HG03039 (cell line): ENCODE results near the gene COL9A3.

Source experiments
- ATAC-seq: cut with Tn5 transposase; IDR thresholded peaks from one replicate; pipeline ENCODE4 v1.9.1; 2021; ENCODE audit warnings: mild to moderate bottlenecking, moderate library complexity; ENCODE audit not compliant: unreplicated experiment

COL9A3 gene

DNA sequence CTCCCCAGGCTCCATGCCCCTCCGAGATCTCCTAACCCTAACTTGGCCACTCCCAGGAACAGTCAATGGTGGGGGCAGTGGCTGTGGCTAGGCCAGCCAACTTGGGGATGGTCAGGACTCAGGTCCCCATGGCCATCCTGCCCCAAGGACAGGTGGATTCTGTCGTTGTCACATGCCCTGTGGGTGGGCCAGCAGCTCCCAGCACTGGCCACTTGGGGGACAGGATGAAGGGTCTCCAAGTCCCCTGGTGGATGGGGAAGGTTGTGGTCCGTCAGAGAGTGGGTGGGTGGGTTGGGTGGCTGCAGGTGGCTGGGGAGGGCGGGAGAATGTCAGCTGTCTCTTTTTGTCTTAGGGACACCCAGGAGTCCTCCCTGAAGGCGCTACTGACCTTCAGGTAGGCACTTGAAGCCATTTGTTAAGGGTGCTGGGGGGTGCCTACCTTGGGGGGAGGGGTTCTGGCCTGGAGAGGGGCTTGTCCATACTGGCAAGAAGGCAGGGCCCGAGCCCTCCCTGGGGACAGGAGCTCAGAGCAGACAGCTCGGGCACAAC, 5.5 kb downstream of the COL9A3 start:
- ATAC-seq: no peak

DNA sequence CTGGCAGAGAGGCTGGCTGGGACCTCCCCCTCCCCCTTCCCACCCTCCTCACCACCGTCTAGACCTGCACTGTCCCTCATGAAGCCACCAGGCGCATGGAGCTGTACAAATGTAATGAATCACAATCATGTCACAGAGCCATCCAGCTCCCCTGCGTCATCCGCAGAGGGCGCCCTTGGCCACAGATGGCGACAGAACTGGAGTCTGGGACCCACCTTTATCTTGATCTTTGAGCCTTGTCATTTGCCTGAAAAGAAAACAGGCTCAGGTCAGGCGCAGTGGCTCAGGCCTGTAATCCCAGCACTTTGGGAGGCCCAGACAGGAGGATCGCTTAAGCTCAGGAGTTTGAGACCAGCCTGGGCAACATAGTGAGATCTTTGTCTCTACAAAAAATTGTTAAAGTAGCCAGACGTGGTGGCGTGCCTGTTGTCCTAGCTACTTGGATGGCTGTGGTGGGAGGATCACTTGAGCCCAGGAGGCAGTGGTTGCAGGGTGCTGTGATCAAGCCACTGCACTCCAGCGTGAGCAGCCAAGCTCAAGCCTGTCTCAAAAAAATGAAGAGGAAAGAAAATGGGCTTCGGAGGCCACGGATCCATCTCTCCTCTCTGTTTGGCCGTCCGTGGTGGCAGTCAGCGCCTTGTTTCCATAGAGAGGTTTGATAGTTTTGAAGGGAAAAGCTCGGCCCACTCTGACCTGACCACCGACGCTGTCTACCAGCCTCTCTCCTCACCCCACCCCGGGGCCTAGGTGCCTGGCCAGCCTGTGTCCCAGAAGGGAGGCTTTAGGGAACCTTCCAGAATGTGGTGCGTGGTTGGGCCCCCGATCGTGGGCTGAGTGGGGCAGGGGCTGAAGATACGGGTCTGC, 6.2 kb downstream of the COL9A3 start:
- ATAC-seq: no peak

DNA sequence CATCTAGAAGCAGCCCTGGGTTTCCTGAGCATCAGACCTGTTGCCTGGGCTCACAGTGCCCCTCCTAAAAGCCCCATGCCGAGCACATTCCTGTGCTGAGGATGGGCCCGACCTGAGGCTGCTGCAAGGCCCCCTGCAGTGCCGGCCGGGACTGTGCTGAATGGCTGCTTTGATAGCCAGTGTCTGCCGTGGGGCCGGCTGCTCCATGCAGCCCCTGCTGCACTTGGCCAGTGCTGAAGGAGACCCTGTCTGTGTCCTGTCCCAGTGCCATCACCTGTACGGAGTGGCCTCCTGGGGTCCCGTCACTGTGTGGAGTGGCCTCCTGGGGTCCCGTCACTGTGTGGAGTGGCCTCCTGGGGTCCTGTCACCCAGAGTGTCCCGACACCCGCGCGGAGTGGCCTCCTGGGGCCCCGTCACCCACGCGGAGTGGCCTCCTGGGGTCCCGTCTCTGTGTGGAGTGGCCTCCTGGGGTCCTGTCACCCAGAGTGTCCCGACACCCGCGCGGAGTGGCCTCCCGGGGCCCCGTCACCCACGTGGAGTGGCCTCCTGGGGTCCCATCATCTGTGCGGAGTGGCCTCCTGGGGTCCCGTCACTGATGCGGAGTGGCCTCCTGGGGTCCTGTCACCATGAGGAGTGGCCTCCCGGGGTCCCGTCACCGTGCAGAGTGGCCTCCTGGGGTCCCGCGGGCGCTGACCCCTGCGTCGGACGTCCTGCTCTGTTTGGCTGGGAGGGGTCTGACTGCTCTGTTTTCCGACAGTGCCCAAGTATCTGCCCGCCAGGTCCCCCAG, 7.0 kb downstream of the COL9A3 start:
- ATAC-seq: no peak

DNA sequence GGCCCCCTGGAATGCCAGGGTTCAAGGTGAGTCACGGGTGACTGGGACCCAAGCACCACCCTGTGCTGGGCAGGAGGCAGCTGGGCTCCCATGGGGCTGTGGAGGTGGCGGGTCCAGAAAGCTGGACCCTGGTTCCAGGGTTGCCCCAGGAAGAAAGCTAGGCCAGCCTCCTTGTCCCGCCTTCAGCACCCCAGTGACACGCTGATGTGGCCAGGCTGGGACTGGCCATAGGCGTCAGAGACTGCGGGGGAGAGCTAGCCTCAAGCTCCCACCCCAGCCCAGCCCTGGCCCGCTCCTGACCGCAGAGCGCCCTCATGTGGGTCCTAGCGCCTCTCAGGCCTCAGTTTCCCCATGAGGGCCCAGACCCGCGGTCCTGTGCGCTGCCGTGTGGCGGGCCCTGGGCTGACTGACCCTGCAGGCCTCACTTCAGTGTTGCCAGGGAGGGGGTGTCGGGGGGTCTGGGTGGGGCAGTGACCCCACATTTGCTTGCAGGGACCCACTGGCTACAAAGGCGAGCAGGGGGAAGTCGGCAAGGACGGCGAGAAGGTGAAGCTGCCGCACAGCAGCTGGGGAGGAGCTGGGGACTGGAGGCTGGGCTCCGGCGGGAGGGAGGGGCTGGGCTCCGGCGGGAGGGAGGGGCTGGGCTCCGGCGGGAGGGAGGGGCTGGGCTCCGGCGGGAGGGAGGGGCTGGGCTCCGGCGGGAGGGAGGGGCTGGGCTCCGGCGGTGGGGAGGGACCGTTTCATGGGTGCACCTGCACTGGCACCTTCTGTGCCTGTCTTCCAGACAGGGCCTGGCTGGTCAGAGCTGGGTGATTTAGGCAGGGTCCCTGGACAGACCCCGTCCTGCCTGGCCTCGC, 7.9 kb downstream of the COL9A3 start:
- no peak for ATAC-seq

DNA sequence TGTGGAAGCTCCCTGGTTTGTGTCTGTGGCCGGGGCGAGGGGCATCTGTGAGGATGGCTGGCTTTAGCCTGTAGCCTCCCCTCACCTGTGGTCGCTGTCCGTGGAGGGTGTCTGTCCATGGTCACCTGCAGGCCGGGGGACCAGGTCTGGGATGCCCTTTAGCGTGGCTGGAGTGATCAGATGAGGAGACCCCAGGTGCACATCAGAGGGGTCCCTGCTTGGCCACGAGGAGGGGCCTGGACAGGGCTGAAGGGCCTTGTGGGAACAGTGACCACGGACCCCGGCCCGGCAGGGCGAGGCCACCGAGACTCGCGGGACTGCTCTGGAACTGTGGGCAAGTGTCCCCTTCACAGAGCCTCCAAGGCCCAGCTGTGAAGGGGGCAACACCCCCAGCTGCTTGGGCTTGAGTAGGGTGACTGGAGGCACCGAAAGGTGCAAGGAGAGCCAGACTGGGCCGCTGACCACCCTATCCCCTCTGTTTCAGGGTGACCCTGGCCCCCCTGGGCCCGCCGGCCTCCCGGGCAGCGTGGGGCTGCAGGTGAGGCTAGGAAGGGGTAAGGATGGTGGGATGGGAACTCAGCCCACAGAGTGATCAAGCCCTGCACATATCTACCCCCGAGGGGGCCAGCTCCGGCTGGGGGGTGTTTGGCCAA, 8.6 kb downstream of the COL9A3 start:
- no peak for ATAC-seq

DNA sequence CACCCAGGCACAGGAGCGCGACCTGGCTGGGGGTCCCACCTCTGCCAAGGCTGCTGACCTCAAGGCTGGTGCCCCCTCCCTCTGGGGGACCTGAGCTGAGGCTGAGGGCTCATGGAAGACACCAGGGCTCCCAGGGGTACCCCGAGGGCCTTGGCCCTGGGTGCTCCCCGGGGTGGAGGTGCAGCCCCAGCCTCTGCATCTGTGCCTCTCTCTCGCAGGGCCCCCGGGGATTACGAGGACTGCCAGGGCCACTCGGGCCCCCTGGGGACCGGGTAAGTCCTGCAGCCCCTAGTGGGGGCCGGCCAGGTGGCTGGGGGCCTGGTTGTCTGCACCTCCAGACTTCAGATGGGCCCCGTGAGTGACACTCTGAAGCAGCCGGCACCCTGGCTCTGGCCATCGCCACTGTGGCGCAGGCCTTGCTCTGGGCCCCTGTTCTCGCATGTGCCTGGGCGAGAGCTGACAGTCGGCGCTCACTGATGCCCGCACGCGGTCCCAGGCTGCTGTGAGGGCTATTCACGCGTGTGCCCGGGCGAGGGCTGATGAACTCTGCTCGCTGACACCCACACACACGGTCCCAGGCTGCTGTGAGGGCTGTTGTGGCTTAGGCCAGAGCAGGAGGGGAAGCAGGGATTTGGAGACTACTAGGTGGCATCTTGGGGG, 9.3 kb downstream of the COL9A3 start:
- no peak for ATAC-seq

DNA sequence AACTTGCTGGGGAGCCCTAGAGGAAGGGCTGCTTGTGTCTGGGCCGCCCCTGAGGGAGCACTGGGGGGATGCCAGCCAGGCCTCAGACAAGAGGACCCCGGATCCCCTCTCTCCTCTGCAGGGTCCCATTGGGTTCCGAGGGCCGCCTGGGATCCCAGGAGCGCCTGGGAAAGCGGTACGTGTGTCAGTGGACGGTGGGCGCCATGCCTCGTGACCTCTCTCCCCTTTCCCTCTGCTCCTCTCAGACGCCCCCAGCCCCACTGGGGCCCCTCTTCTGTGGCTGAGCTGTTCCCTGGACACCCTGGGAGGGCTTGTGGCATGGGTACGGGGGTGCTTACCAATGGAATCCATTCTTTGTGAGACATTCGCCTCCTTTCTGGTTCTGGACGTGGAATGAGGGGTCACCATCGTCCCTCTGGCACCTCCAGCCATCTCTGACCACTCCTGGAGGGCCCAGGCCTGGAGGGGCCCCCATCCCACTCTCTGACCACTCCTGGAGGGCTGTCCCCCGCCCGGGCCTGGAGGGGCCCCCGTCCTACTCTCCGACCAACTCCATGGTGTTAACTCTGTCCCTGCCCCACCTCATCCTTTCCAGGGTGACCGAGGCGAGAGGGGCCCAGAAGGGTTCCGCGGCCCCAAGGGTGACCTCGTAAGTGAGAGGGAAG, 9.9 kb downstream of the COL9A3 start:
- ATAC-seq: no peak

DNA sequence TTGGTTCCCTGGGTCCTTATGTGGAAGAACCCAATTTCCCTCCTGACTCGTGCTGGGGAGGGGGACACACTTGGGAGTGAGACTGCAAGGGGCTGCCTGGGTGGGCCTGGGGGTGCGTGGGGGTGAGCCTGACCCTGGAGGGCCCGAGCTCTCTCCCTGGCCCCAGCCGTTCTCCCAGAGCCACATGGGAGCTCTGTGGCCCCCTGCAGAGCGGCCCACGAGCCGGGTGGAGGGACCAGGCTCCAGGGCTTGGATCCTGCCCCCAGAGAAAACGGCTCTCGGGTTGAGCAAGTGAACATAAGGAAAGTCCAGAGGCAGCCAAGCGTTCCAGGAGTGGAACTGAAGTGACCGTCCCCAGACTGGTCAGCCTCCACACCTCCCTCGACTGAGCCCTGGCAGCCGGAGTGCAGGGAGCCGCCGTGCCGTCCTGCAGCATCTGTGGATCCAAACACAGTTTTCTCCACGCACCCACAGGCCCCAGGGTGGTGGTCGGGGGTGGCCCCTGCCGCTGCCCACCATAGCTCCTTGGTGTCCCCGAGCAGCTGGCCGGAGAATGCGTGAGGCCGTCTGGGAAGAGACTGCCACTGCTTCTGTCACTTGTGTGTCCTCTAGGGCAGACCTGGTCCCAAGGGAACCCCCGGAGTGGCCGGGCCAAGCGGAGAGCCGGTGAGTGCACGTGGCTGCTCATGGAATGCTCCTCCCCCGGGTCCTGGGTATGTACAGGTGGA, 10.6 kb downstream of the COL9A3 start:
- ATAC-seq: no peak

DNA sequence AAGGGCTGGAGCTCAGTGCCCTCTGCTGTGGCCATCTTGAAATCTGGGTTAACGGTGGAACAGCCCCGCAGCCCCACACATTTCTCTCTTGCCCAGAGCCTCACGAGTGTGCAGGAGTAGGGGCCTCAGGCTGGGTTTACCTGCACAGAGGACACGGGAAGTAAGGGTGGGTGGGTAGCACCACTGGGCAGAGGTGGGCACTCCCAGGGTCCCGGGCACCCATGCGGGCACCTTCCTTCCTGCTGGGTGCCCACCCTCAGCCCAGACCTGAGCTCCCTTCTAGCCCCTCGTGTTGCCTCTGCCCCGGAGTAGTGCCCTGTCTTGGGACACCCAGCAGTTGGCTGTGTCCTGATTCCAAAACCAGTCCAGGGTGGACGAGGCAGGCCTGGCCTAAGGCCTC, 11.2 kb downstream of the COL9A3 start:
- no peak for ATAC-seq

DNA sequence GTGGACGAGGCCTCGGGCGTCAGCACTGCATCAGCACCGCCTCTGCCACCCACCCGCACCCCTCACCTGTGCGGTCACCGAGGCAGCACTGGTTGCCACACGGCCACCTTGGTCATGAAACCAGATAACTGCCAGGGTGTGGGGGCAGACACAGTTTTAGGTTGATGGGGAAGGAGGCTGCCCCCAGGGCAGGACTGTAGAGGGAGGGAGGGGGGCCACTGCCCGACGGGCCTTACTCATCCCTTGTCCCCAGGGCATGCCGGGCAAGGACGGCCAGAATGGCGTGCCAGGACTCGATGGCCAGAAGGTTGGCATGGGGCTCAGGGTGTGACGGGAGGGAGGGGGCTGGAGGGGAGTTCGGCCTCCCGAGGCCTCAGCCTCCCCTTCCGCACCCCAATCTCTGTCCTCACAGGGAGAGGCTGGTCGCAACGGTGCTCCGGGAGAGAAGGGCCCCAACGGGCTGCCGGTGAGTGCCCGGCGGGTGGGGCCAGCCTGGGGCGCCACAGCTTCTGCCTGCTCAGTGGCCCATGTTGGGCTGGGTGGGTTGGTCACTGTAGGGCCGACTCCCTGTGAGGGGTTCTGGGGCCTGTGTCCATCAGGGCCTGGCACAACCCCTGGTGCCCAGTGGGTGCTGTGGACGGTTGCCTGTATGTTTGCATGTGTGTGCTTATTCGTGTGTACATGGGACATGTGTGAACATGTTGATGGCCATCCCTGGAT, 11.8 kb downstream of the COL9A3 start:
- ATAC-seq: no peak

DNA sequence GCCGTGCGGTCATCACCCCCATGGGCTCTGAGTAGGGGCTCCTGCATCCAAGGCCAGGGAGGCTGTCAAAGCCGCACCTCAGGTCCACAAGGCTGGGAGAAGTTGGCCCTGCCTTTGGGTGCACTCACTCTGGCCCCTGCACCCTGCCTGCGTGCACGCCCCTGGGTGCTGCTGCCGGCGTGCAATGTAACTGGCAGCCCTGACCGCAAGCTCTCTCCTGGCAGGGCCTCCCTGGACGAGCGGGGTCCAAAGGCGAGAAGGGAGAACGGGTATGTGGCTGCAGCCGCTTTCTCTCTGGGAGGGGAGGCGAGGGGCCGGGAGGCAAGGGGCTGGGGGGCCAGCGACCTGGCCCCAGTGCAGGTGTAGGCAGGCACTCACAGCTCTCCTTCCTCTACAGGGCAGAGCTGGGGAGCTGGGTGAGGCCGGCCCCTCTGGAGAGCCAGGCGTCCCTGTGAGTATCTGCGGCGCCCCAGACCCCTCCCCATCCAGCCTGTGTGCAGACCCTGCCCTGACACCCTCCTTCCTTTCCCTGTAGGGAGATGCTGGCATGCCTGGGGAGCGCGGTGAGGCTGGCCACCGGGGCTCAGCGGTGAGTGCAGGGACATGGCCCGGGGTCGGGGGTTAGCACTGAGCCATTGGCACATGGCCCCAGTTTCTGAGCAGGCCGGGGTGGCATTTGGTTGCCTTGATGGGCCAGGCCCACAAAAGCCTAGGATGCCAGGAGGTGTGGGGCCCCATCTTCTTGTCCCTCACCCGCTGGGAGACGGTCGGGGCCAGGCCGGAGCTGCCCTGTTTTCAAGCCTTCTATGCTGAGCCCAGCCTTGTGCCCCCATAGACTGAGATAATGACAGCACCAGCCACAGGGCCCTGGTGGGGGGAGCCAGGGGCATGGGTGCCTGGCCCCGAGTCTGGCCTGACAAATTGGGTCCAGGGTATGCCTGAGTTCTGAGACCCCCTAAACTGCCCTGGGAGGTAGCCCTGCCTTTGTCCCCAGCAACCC, 12.7 kb downstream of the COL9A3 start:
- ATAC-seq: no peak

DNA sequence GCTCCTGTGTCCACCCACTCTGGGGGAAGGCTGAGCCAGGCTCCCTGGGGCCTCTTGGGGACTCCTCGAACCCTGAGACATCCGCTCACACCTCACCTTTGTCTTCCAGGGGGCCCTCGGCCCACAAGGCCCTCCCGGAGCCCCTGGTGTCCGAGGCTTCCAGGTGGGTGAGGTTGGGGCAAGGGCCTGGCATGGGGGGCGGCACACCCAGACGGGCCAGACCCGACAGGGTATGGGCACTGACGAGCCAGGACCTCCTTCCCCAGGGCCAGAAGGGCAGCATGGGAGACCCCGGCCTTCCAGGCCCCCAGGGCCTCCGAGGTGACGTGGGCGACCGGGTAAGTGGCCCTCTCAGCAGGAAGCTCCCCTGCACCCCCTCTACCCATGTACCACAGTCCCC, 13.4 kb downstream of the COL9A3 start:
- no peak for ATAC-seq

DNA sequence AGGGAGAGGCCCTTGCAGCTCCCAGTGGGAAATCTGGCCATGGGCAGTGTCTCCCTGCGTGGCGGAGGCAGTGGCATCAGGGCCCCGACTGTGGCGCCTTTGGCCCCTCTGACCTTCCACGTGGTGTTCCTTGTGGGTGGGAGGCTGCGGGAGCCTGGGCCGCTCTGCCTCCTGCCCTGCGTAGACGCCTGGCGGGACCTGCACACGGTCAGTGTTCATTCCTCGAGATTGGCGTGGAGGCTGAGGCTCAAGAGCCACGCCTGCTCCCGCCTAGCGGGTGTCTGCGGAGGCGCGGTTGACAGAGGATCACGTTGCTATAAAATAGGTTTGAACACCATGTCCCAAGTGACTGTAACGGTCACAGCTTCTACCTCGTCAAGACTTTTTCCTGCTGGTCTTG, 14.0 kb downstream of the COL9A3 start:
- ATAC-seq: no peak

DNA sequence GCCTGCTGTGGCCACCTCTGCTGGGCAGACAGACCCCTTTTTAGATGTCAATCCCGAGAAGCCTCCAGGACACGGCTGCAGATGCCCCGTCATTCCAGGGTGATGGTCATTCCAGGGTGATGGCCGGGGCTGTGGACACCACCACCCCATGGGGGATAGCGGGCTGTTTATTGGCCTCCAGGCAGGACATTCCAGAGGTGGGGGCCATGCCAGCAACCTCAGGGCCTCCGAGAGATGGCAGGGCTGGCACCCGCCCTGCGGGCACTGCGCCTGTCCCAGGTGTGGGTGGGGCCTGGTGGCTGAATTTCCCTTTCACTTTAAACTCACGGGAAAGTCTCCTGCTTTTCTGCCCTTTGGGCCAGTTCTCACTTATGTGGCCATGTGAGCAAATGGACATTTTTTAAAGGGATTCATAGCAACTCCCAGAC, 14.5 kb downstream of the COL9A3 start:
- no peak for ATAC-seq

DNA sequence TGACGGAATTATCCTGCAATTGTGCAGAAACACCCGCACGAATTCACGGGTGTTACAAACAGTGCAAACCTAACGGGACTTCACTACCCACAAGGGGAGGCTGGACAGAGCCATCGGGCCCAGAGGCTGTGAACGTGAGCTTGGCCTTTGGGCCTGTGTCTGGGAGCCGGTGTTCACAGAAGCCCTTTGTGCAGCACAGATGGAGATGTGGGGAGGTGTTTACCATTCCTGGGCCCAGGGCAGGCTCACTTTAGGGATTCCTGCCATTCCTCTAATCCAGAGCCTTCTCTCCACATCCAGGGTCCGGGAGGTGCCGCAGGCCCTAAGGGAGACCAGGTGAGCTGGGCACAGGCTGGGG, 15.0 kb downstream of the COL9A3 start:
- no peak for ATAC-seq

DNA sequence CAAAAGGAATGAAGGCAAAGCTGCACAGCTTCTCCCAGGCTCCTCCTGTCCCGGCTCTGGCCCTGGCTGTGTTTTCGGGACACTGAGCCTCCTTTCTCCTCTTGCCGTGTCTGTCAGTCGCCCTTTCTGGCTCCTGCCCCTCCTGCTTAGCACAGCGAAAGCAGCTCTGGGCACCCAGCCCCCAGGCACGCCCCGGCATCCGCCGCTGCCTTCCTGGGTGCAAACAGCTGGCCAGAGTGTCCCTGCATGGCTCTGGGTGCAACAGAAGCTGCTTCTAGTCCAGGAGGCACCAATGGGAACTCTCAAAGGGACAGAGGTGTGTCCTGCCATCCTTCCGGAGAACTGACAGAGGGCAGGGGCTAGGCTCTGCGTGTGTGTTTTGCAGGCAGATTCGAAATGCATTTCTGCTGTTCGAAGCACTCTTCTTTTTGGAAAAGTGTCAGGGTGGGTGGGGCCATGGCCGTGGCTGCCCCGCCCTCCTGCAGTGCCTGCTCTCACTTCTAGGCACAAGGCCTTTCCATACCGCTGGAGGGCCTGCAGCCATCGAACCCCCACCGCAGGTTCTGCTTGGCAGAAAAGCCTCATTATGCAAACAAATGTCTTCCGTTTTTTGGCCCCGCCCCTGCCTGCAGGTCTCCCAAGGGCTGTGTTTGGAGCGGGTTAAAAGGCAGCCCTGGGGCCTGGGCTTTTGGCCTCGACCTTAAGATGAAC, 15.5 kb downstream of the COL9A3 start:
- ATAC-seq: no peak
